GM23338 (cell line): ENCODE measurements around the gene AQP5. TPM values are rescaled to one million over a fixed set of nuclear protein-coding genes. Genes with fewer than 3 reads are reported as not detected.

Source experiments
- ATAC-seq: fragments of 200-7000 bp; cut with Tn5 transposase; 3 replicates; pipeline ENCODE4 v1.9.1; 2020
- DNase-seq: peaks from one replicate; pipeline ENCODE4 v3.0.0-alpha.2; 2015; ENCODE audit warnings: low spot score
- H2AFZ ChIP-seq: fragments of 200-600 bp; sonication (generic); 2 replicates; pipeline ENCODE4 v1.8.0; 2016; ENCODE audit warnings: antibody characterized with exemption, mild to moderate bottlenecking, moderate library complexity
- H3F3A ChIP-seq: fragments of 200-600 bp; sonication (generic); replicated peaks from 2 replicates; pipeline ENCODE4 v1.8.0; 2017; ENCODE audit warnings: antibody characterized with exemption, mixed run types, low read depth
- H3K27ac ChIP-seq: fragments of 200-600 bp; sonication (generic); 2 replicates; pipeline ENCODE4 v1.6.1; 2016; ENCODE audit warnings: low read depth
- H3K27me3 ChIP-seq: fragments of 200-600 bp; sonication (generic); 2 replicates; pipeline ENCODE4 v1.8.0; 2016; ENCODE audit warnings: mild to moderate bottlenecking, mixed run types, moderate library complexity; ENCODE audit not compliant: insufficient read depth
- H3K36me3 ChIP-seq: fragments of 200-600 bp; sonication (generic); 2 replicates; pipeline ENCODE4 v1.8.0; 2016; ENCODE audit warnings: mild to moderate bottlenecking; ENCODE audit not compliant: insufficient read depth
- H3K4me1 ChIP-seq: fragments of 200-600 bp; sonication (generic); 2 replicates; pipeline ENCODE4 v1.8.0; 2016; ENCODE audit warnings: mild to moderate bottlenecking, moderate library complexity; ENCODE audit not compliant: insufficient read depth
- H3K4me2 ChIP-seq: fragments of 200-600 bp; sonication (generic); 2 replicates; pipeline ENCODE4 v1.7.1; 2017; ENCODE audit warnings: mixed run types
- H3K4me3 ChIP-seq: fragments of 200-600 bp; sonication (generic); 2 replicates; pipeline ENCODE4 v1.6.1; 2016; ENCODE audit warnings: mixed run types
- H3K79me2 ChIP-seq: fragments of 200-600 bp; sonication (generic); replicated peaks from 2 replicates; pipeline ENCODE4 v1.8.0; 2017; ENCODE audit warnings: mild to moderate bottlenecking; ENCODE audit not compliant: insufficient read depth
- H3K9me2 ChIP-seq: fragments of 200-600 bp; sonication (generic); 2 replicates; pipeline ENCODE4 v1.8.0; 2017; ENCODE audit not compliant: insufficient read depth
- H4K20me1 ChIP-seq: fragments of 200-600 bp; sonication (generic); replicated peaks from 2 replicates; pipeline ENCODE4 v1.8.0; 2017; ENCODE audit warnings: mild to moderate bottlenecking; ENCODE audit not compliant: insufficient read depth
- H3K27ac Mint-ChIP-seq: 2 replicates; pipeline ENCODE4 v1.8.0; 2020; ENCODE audit warnings: inconsistent platforms, mild to moderate bottlenecking, moderate library complexity, mixed read lengths
- H3K27me3 Mint-ChIP-seq: 3 replicates; pipeline ENCODE4 v1.8.0; 2022; ENCODE audit warnings: low read depth, mild to moderate bottlenecking, moderate library complexity, mixed read lengths, inconsistent platforms; ENCODE audit not compliant: insufficient read depth, poor library complexity
- H3K36me3 Mint-ChIP-seq: 3 replicates; pipeline ENCODE4 v1.8.0; 2021; ENCODE audit warnings: low read depth, mild to moderate bottlenecking, inconsistent platforms, moderate library complexity, mixed read lengths
- H3K4me1 Mint-ChIP-seq: 3 replicates; pipeline ENCODE4 v1.8.0; 2020; ENCODE audit warnings: mild to moderate bottlenecking, inconsistent platforms, mixed read lengths
- H3K4me3 Mint-ChIP-seq: 3 replicates; pipeline ENCODE4 v1.8.0; 2021; ENCODE audit warnings: moderate library complexity, mild to moderate bottlenecking, inconsistent platforms, mixed read lengths
- H3K9me3 Mint-ChIP-seq: 3 replicates; pipeline ENCODE4 v1.8.0; 2020; ENCODE audit warnings: moderate library complexity, mild to moderate bottlenecking, inconsistent platforms, mixed read lengths
- CREB1 ChIP-seq: fragments of 250-450 bp; sonication (Bioruptor Pico); IDR thresholded peaks from 2 replicates; pipeline ENCODE4 v1.5.0; 2020; ENCODE audit warnings: low read depth, mild to moderate bottlenecking, moderate library complexity
- EZH2phosphoT487 ChIP-seq: fragments of 200-600 bp; sonication (generic); IDR thresholded peaks from one replicate; pipeline ENCODE4 v1.8.1; 2018; ENCODE audit warnings: antibody characterized with exemption; ENCODE audit not compliant: unreplicated experiment
- JUNB ChIP-seq: IDR thresholded peaks from one replicate; pipeline ENCODE4 v1.6.1; 2016; ENCODE audit warnings: antibody characterized with exemption; ENCODE audit not compliant: unreplicated experiment
- NANOG ChIP-seq: IDR thresholded peaks from 2 replicates; pipeline ENCODE4 v1.6.1; 2016; ENCODE audit warnings: antibody characterized with exemption, borderline replicate concordance
- POLR2AphosphoS5 ChIP-seq: IDR thresholded peaks from 2 replicates; pipeline ENCODE4 v1.6.1; 2016; ENCODE audit warnings: antibody characterized with exemption, low read depth
- STAT1 ChIP-seq: IDR thresholded peaks from one replicate; pipeline ENCODE4 v1.6.1; 2016; ENCODE audit warnings: antibody characterized with exemption; ENCODE audit not compliant: unreplicated experiment
- ZNF114 ChIP-seq: fragments of 250-450 bp; sonication (Bioruptor Pico); IDR thresholded peaks from 2 replicates; pipeline ENCODE4 v1.5.0; 2020; ENCODE audit warnings: mild to moderate bottlenecking, moderate library complexity
- ZNF331 ChIP-seq: fragments of 250-450 bp; sonication (Bioruptor Pico); IDR thresholded peaks from 2 replicates; pipeline ENCODE4 v1.5.0; 2020; ENCODE audit warnings: low read depth, mild to moderate bottlenecking, moderate library complexity
- polyA plus RNA-seq: library from polyadenylated mRNA; unstranded; fragments of >200 nt; fragmentation: Nextera tagmentation; extraction: Ambion mirVana; gene quantifications from 2 replicates; pipeline ENCODE4 v1.2.1, GENCODE V29; 2016
- total RNA-seq: library from RNA; depleted of rRNA; stranded (reverse); fragments of >200 nt; shearing (Covaris generic); gene quantifications from 2 replicates; pipeline ENCODE4 v1.2.3, GENCODE V29; 2014
- TF ChIP-seq, protein P1 (sequence below): IDR thresholded peaks from one replicate; pipeline ENCODE4 v1.6.1; 2018; ENCODE audit warnings: antibody characterized with exemption; ENCODE audit not compliant: unreplicated experiment
- TF ChIP-seq, protein P2 (sequence below): IDR thresholded peaks from 2 replicates; pipeline ENCODE4 v1.6.1; 2016; ENCODE audit warnings: antibody characterized with exemption
- TF ChIP-seq, protein P3 (sequence below), 2 experiments: fragments of 200-600 bp in 1 of 2; sonication (generic) in 1 of 2; conservative IDR thresholded peaks; 2 replicates each; pipeline versions ENCODE4 v1.5.1 to v1.6.1; 2016 to 2017; ENCODE audit warnings: antibody characterized with exemption in 2 of 2, low read depth in 2 of 2, mild to moderate bottlenecking in 2 of 2, moderate library complexity in 1 of 2

Gene AQP5
- total and polyA plus RNA-seq, 2 experiments from 2014 or later: 1.3 to 2.2 TPM

DNA sequence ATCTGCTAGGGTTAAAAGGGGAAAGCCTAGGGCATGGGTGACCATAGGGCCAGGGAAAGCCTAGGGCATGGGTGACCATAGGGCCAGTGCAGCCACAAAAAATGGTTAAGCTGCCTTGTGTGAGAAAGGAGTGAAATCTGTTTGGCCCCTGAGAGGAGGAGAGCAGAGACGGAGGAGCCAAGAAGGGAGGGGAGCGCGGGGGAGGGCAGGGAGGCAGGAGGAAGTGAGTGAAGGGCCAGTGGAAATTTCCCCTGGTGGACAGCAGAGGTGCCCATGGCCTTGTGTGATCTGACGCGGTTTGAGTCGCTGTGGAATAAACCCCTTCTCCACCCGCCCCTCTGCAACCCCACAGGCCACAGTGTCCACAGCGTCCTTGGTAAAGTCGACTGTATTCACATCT lies 10.5 kb downstream of the AQP5 start:
- H3K27me3 ChIP-seq: peaks cover 10% of the 10 kb centered on the region; the same call in 1 of the 2 replicates
- no peak overlapping the region for H3K4me2 ChIP-seq
- H3K36me3 Mint-ChIP-seq: no peaks in the 10 kb centered on the region
- DNase-seq (no peak), ATAC-seq (no peak)
- H3K27me3 Mint-ChIP-seq: peaks cover 13% of the 10 kb centered on the region
- TF ChIP-seq STAT1 (no peak), ZNF114 (CRISPR knock-in tag) (no peak), EZH2phosphoT487 (no peak), CREB1 (CRISPR knock-in tag) (no peak), ZNF331 (CRISPR knock-in tag) (no peak)
- TF ChIP-seq, protein P1, sequence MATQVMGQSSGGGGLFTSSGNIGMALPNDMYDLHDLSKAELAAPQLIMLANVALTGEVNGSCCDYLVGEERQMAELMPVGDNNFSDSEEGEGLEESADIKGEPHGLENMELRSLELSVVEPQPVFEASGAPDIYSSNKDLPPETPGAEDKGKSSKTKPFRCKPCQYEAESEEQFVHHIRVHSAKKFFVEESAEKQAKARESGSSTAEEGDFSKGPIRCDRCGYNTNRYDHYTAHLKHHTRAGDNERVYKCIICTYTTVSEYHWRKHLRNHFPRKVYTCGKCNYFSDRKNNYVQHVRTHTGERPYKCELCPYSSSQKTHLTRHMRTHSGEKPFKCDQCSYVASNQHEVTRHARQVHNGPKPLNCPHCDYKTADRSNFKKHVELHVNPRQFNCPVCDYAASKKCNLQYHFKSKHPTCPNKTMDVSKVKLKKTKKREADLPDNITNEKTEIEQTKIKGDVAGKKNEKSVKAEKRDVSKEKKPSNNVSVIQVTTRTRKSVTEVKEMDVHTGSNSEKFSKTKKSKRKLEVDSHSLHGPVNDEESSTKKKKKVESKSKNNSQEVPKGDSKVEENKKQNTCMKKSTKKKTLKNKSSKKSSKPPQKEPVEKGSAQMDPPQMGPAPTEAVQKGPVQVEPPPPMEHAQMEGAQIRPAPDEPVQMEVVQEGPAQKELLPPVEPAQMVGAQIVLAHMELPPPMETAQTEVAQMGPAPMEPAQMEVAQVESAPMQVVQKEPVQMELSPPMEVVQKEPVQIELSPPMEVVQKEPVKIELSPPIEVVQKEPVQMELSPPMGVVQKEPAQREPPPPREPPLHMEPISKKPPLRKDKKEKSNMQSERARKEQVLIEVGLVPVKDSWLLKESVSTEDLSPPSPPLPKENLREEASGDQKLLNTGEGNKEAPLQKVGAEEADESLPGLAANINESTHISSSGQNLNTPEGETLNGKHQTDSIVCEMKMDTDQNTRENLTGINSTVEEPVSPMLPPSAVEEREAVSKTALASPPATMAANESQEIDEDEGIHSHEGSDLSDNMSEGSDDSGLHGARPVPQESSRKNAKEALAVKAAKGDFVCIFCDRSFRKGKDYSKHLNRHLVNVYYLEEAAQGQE: no peak
- TF ChIP-seq, protein P2, sequence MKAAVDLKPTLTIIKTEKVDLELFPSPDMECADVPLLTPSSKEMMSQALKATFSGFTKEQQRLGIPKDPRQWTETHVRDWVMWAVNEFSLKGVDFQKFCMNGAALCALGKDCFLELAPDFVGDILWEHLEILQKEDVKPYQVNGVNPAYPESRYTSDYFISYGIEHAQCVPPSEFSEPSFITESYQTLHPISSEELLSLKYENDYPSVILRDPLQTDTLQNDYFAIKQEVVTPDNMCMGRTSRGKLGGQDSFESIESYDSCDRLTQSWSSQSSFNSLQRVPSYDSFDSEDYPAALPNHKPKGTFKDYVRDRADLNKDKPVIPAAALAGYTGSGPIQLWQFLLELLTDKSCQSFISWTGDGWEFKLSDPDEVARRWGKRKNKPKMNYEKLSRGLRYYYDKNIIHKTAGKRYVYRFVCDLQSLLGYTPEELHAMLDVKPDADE: no peak
- H4K20me1 ChIP-seq: no peaks in the 10 kb centered on the region
- no peak overlapping the region for H2AFZ ChIP-seq
- H3F3A ChIP-seq: no peaks in the 10 kb centered on the region
- no peak overlapping the region for H3K4me3 Mint-ChIP-seq
- H3K27ac ChIP-seq: no peak overlapping the region
- H3K79me2 ChIP-seq: no peaks in the 10 kb centered on the region
- peaks cover 3% of the 10 kb centered on the region; the same call in 2 of the 3 replicates for H3K4me1 Mint-ChIP-seq
- H3K27ac Mint-ChIP-seq: no peak overlapping the region
- H3K36me3 ChIP-seq: no peaks in the 10 kb centered on the region
- H3K4me1 ChIP-seq: peaks cover 4% of the 10 kb centered on the region; the same call in 1 of the 2 replicates
- no peaks in the 10 kb centered on the region for H3K9me3 Mint-ChIP-seq
- H3K4me3 ChIP-seq: no peak overlapping the region
- no peaks in the 10 kb centered on the region for H3K9me2 ChIP-seq

GRCh38 chr12:49972641-49973360 lies 11.1 kb downstream of the AQP5 start, which contains the start of gene AQP6:
Gene AQP6 (plus strand): TSS chr12:49972947. CDS start chr12:49973174, 227 bp downstream.
- Histone ChIP-seq H4K20me1 (no peaks in the 10 kb centered on the region), H3K27ac (no peak within 1 kb of the TSS), H2AFZ (no peak within 1 kb of the TSS), H3K4me1 (peaks cover 4% of the 10 kb centered on the region; the same call in 1 of the 2 replicates), H3K4me2 (no peak within 1 kb of the TSS), H3K9me2 (no peaks in the 10 kb centered on the region), H3K4me3 (no peak within 1 kb of the TSS), H3K36me3 (no peaks in the 10 kb centered on the region), H3K27me3 (peaks cover 7% of the 10 kb centered on the region; the same call in 1 of the 2 replicates), H3F3A (no peaks in the 10 kb centered on the region), H3K79me2 (no peaks in the 10 kb centered on the region)
- Mint-ChIP-seq H3K4me1 (peaks cover 3% of the 10 kb centered on the region; the same call in 2 of the 3 replicates), H3K9me3 (no peaks in the 10 kb centered on the region), H3K36me3 (no peaks in the 10 kb centered on the region), H3K27ac (no peak within 1 kb of the TSS), H3K4me3 (no peak within 1 kb of the TSS), H3K27me3 (peaks cover 11% of the 10 kb centered on the region)
- ATAC-seq (no peak), DNase-seq (no peak)
- TF ChIP-seq EZH2phosphoT487 (no peak), ZNF114 (CRISPR knock-in tag) (no peak), CREB1 (CRISPR knock-in tag) (no peak), POLR2AphosphoS5 (no peak), NANOG (no peak), STAT1 (no peak), JUNB (no peak)
- TF ChIP-seq, protein P2: no peak
- TF ChIP-seq, protein P3, sequence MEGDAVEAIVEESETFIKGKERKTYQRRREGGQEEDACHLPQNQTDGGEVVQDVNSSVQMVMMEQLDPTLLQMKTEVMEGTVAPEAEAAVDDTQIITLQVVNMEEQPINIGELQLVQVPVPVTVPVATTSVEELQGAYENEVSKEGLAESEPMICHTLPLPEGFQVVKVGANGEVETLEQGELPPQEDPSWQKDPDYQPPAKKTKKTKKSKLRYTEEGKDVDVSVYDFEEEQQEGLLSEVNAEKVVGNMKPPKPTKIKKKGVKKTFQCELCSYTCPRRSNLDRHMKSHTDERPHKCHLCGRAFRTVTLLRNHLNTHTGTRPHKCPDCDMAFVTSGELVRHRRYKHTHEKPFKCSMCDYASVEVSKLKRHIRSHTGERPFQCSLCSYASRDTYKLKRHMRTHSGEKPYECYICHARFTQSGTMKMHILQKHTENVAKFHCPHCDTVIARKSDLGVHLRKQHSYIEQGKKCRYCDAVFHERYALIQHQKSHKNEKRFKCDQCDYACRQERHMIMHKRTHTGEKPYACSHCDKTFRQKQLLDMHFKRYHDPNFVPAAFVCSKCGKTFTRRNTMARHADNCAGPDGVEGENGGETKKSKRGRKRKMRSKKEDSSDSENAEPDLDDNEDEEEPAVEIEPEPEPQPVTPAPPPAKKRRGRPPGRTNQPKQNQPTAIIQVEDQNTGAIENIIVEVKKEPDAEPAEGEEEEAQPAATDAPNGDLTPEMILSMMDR (conservative IDR thresholded peaks at IDR 0.05; ENCODE audit: low read depth in 2 of 2): no peak
